ENCODE data around the gene TMSB10.

The TMSB10 gene

DNA sequence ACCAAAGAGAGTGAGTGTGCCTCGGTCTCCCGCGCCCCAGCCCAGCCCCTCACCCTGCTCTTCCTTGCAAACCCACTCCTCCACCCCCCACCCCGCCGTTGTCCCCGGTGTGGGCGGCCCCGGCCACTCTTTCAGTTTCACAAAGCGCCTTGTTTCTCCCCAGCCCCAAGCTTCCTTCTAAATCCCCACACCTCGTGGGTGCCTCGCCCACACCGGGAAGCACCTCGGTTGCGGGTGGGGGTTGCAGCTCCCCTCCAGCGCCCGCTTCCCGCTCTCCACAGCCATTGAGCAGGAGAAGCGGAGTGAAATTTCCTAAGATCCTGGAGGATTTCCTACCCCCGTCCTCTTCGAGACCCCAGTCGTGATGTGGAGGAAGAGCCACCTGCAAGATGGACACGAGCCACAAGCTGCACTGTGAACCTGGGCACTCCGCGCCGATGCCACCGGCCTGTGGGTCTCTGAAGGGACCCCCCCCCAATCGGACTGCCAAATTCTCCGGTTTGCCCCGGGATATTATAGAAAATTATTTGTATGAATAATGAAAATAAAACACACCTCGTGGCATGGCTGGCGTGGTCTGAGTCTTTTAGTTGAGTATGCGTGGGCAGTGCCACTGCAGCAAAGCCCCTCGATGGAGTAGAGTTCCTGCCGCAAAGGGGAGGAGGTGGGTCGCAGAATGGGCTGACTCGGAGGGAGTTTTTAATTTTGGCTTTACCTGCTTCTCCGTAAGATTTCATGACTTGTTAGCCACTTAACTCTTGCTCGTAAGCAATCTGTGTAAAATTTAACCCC, 848 bp downstream of the TMSB10 start:
- Histone ChIP-seq H3K4me3 (ENCODE audit: low read depth, low read length) (peak overlapping the region; percentile 71), H3K36me3 (no peaks in the 10 kb centered on the region), H3K9me3 (no peaks in the 10 kb centered on the region), H3K27me3 (peaks cover 5% of the 10 kb centered on the region), H3K4me1 (no peaks in the 10 kb centered on the region)
- TF ChIP-seq CTCF (IDR thresholded peaks at IDR 0.05; ENCODE audit: low read depth, low read length), result no peak
- peak; percentile 16 for DNase-seq

GRCh38 chr2:84906900-84907714, 1.7 kb downstream of the TMSB10 start:
- H3K4me1 ChIP-seq, result no peaks in the 10 kb centered on the region
- no peaks in the 10 kb centered on the region for H3K36me3 ChIP-seq
- no peak for TF ChIP-seq CTCF (IDR thresholded peaks at IDR 0.05; ENCODE audit: low read depth, low read length)
- H3K9me3 ChIP-seq, result no peaks in the 10 kb centered on the region
- H3K27me3 ChIP-seq, result peaks cover 5% of the 10 kb centered on the region
- peak; percentile 9 for DNase-seq
- H3K4me3 ChIP-seq (ENCODE audit: low read depth, low read length), result peak overlapping the region; percentile 71

DNA sequence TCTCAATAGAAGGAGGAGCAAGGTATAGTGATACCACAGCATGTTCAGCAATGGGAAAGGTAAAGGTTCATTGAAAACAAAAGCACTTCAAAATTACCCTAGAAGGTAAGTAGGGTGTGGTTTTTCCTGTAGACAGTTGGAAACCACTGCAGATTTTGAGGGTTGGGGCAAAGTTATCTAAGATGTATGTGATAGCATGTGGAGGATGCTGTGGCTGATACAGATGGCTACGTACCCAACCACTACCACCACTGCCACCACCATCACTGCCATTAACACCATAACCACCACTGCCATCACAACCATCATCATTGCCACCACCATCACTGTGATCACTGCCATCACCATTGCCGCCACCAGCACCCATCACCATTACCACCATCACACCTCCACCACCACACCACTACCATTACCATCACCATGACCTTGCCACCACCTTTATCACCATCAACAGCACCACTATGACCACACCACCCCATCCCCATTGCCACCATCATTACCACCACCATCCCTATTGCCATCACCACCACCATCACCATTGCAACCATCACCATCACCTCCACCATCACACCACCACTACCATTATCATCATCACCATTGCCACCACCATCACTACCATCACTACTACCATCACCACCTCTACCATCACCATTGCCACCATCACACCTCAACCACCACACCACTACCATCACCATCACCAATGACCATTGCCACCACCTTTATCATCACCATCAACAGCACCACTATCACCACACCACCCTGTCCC, 3.7 kb downstream of the TMSB10 start:
- peaks cover 5% of the 10 kb centered on the region for H3K27me3 ChIP-seq
- H3K4me1 ChIP-seq, result no peaks in the 10 kb centered on the region
- no peak for TF ChIP-seq CTCF (IDR thresholded peaks at IDR 0.05; ENCODE audit: low read depth, low read length)
- no peaks in the 10 kb centered on the region for H3K9me3 ChIP-seq
- no peaks in the 10 kb centered on the region for H3K36me3 ChIP-seq
- DNase-seq, result no peak
- H3K4me3 ChIP-seq (ENCODE audit: low read depth, low read length), result no peak overlapping the region

GRCh38 chr2:84911135-84911678, 5.8 kb downstream of the TMSB10 start:
- no peak overlapping the region for H3K4me3 ChIP-seq (ENCODE audit: low read depth, low read length)
- no peaks in the 10 kb centered on the region for H3K36me3 ChIP-seq
- H3K27me3 ChIP-seq, result no peaks in the 10 kb centered on the region
- no peaks in the 10 kb centered on the region for H3K9me3 ChIP-seq
- no peaks in the 10 kb centered on the region for H3K4me1 ChIP-seq
- no peak for DNase-seq
- no peak for TF ChIP-seq CTCF (IDR thresholded peaks at IDR 0.05; ENCODE audit: low read depth, low read length)

DNA sequence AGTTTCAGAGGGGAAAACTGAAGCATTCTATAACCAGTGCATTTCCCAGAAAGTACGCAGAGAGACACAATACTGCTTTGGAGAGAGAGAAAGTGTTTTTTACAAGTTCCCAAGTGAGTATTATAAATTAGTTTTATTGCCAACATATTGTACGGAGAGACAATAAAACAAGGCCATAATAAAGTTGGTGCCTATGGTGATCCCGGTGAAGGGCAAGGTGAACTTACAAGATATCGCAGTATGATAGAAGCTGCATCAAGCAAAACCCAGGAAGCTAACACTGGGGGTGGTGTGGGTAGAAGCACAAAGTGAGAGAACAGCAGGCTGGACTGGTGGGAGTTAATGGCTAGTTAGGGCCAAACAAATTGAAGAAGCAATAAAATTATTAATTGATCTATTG, 7.5 kb downstream of the TMSB10 start:
- H3K4me3 ChIP-seq (ENCODE audit: low read depth, low read length), result no peak overlapping the region
- DNase-seq, result no peak
- no peaks in the 10 kb centered on the region for H3K36me3 ChIP-seq
- H3K27me3 ChIP-seq, result no peaks in the 10 kb centered on the region
- TF ChIP-seq CTCF (IDR thresholded peaks at IDR 0.05; ENCODE audit: low read depth, low read length), result no peak
- no peaks in the 10 kb centered on the region for H3K4me1 ChIP-seq
- no peaks in the 10 kb centered on the region for H3K9me3 ChIP-seq

All from BE2C (cell line).